HG03039 (cell line): ENCODE results near the gene TRPV6.
A peak's percentile ranks its signal among the peaks of the same experiment; 100 is the strongest.

Experiments used
- ATAC-seq: cut with Tn5 transposase; IDR thresholded peaks from one replicate; pipeline ENCODE4 v1.9.1; 2021; ENCODE audit warnings: mild to moderate bottlenecking, moderate library complexity; ENCODE audit not compliant: unreplicated experiment

TRPV6 gene

DNA sequence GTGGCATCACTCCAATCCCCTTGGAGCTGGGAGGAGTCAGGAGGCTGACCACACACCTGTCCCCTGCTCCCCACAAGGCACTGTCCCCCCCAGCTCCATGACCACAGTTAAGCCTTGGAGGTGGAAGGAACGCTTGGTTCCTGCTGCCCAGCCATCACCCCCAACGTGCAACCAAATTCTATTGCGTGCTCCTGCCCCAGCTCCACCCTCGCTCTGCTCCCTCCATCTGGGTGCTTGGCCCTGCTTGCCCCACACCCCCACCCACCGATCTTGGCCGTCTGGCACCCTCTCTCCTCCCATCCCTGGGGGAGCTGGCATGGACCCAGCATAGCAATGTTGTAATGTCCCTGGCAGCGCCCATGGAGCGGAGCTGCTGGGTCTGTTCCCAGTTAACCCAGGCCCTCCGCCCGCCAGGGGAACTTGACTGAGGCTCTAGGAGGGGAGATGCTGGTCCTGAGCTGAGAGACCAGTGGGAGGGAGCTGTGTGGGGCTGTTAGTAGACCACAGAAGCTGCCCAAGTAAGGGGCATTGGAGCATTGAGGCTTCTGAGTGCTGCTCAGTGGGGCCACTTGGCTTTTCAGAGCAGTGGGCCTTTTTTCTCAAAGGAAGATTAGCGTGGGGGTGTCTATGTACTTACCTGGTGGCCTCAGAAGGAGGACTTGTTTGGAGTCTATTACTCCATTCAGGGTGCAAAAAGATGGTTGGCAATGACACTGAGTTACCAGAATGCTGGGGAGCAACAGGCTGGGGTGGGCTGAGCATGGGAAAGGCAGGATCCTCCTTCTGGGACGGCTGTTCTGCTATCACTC lies 29.6 kb downstream of the TRPV6 start:
- no peak for ATAC-seq

DNA sequence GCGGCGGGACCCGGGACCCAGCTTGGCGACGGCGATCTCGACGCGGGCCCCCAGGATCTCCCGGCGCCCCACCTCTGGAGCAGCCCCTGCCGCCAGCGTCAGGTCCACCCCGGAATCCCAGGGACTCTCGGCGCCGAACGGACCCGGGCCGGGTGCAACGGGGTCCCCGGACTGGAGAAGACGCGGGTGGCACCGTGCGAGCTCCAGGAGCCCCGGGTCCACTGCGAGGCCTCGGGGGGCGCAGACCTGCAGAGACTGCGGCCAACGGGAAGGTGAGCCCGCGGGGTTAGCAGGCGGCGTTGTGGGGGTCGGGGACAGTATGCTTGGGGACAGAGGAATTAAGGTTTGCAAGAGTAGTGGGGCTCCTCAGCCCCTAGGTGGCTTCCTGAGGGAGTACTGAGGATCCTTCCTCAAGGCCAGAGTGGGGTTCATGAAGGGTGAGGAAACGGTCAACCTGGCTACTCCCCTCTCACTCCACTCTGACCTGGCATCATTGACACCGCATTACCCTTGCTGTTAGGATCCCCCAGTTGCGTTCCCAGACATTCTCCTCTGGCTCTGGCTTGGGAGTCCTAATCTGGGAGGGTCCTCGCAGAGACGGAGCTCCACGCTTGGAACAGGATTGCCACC lies 30.3 kb downstream of the TRPV6 start:
- ATAC-seq = no peak

GRCh38 chr7:142854372-142855113 lies 31.0 kb downstream of the TRPV6 start, which contains the start of gene EPHB6:
Gene EPHB6 (plus strand): TSS chr7:142855076. CDS start chr7:142863228, 8,152 bp downstream.
- ATAC-seq = peak; percentile 47

- peak; percentile 83 for ATAC-seq
These were observed 31.7 kb downstream of the TRPV6 start for GRCh38 chr7:142853739-142854371.

DNA sequence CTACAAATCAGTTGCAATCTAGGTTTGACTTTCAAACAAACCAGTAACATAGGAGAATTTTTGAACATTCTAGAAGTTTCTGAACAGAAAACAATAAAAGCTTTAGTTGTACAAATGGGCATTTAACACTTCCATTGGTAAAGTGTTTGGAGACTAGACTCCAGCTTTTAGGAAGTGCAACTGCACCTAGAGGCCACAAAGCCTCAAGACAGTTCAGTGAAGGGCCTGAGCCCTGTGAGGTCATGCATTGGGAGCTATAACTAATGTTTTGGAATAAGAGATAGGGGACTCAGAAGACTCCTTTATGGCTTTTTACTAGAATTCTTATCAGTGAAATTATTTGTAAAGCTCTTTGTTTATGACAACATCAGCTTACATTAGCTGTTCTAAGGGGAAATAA lies 33.6 kb downstream of the TRPV6 start:
- no peak for ATAC-seq

DNA sequence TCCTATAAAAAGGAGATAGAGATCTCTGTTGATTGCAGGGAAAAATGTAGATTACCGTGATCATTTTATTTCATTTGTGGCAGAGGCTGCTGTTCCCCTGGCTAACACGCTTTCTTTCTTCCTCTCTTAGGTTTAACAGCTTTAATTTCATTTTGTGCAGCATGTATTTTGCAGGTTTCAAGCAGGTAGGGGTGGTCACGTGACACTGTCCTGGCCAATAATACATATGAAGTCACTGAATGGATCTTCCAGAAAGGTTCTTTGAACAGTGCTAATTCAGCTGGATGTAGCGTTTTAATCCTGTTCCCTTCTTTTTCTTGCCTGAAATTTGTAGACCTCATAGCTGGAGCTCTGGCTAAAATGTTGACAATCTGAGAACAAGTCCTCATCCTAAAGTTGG lies 34.3 kb downstream of the TRPV6 start:
- no peak for ATAC-seq

GRCh38 chr7:142847353-142847752 lies 38.2 kb downstream of the TRPV6 start:
- ATAC-seq = no peak

GRCh38 chr7:142842251-142842766 lies 43.2 kb downstream of the TRPV6 start:
- no peak for ATAC-seq

- ATAC-seq = no peak
These were observed 46.9 kb downstream of the TRPV6 start for GRCh38 chr7:142838461-142839213.

DNA sequence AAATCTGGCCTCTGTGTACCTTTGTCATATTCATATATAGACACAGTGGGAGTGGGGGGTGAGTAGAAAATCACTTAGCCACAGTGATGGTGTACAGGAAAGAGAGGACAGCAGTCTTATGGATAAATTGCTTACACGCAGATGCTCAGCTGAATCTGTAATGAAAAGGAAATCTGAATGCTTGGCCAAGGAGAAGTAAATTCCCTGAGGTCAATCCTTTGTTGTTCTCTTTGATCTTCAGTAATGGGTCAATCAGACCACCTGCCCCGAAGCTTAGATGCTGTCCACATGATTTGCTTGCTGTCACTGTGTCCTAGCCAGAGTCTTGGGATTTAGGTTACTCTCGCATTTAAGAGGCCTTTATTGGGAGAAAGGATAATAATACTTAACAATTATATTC lies 49.1 kb downstream of the TRPV6 start:
- ATAC-seq = no peak

DNA sequence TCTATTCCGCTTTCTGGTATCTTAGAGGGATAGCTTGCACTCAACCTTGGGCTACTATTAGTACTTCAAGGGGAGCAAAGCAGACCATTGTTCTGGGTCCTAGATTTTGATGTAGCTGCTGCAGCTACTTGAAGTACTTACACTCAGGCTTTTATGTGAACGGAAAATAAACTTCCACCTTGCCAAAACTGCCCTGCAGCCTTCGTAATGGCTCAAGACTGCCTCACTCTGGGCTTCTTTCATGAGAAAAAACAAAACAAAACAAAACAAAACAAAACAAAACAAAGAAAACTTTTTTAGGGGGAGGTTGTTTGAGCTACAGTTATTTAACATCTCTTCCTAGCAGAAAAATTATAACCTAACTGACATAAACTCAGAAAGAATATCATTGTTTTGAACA lies 50.1 kb downstream of the TRPV6 start:
- no peak for ATAC-seq

- peak; percentile 74 for ATAC-seq
These were observed 52.1 kb downstream of the TRPV6 start for GRCh38 chr7:142833174-142834048.

GRCh38 chr7:142832417-142832816 lies 53.1 kb downstream of the TRPV6 start:
- ATAC-seq = no peak

GRCh38 chr7:142827951-142828500 lies 57.5 kb downstream of the TRPV6 start:
- no peak for ATAC-seq

DNA sequence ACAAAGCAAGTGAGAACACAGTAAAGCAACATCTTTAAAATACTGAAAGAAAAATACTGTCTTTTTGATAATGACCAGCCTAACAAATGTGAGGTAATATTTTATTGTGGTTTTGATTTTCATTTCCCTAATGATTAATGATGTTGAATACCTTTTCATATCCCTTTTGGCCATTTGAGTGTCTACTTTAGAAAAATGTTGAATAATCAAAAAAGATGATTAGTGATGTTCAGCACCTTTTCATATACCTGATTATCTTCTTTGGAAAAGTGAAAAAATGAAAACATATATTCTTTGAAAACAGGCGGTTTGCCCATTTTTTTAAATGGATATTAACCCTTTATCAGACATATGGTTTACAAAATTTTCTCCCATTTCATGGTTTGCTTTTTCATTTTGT lies 62.8 kb downstream of the TRPV6 start:
- no peak for ATAC-seq
